CD14-positive monocyte (primary cell): ENCODE measurements around the gene LRRC59. TPM values are rescaled to one million over a fixed set of nuclear protein-coding genes. Genes with fewer than 3 reads are reported as not detected.

ENCODE experiments used
- DNase-seq, 3 donors: peaks; one replicate each; pipeline ENCODE4 v3.0.0-alpha.2; 2011 to 2022
- H2AFZ ChIP-seq: 2 replicates; pipeline ENCODE4 v1.6.0; 2012; ENCODE audit warnings: mild to moderate bottlenecking, low read depth, low read length, inconsistent platforms; ENCODE audit not compliant: insufficient read depth, poor library complexity, severe bottlenecking
- H3K27ac ChIP-seq, 2 donors: 1 replicate in 1 of 2; 2 replicates in 1 of 2; pipeline ENCODE4 v1.5.1; 2012 to 2013; ENCODE audit warnings: low read length in 2 of 2, control low read depth in 1 of 2, inconsistent platforms in 1 of 2, low read depth in 1 of 2, mild to moderate bottlenecking in 1 of 2
- H3K27me3 ChIP-seq, 2 donors: one replicate each; pipeline versions ENCODE4 v1.6.0 to v1.6.1; 2011 to 2013; ENCODE audit warnings: low read length in 2 of 2; ENCODE audit not compliant: control insufficient read depth in 2 of 2, insufficient read depth in 2 of 2
- H3K36me3 ChIP-seq, 2 donors: replicated peaks in 1 of 2; 1 replicate in 1 of 2; 2 replicates in 1 of 2; pipeline versions ENCODE4 v1.5.1 to v1.6.1; 2012 to 2013; ENCODE audit warnings: low read length in 2 of 2, control low read depth in 1 of 2, inconsistent platforms in 1 of 2, mild to moderate bottlenecking in 1 of 2; ENCODE audit not compliant: insufficient read depth in 2 of 2, control insufficient read depth in 1 of 2
- H3K4me1 ChIP-seq, 2 donors: 1 replicate in 1 of 2; 2 replicates in 1 of 2; pipeline versions ENCODE4 v1.5.1 to v1.6.1; 2012 to 2013; ENCODE audit warnings: low read length in 2 of 2, control low read depth in 1 of 2, inconsistent platforms in 1 of 2, mild to moderate bottlenecking in 1 of 2, moderate library complexity in 1 of 2; ENCODE audit not compliant: insufficient read depth in 2 of 2, control insufficient read depth in 1 of 2
- H3K4me2 ChIP-seq: replicated peaks from 2 replicates; pipeline ENCODE3; 2012; ENCODE audit warnings: low read length, moderate library complexity, mild to moderate bottlenecking; ENCODE audit not compliant: poor library complexity, severe bottlenecking; ENCODE audit errors: extremely low read depth
- H3K4me3 ChIP-seq, 3 experiments: fragments of 200-600 bp in 1 of 3; sonication (generic) in 1 of 3; replicated peaks in 1 of 3; 1 replicate in 2 of 3; 2 replicates in 1 of 3; pipeline ENCODE4 v1.5.1; 2011 to 2013; ENCODE audit warnings: low read length in 3 of 3, mild to moderate bottlenecking in 3 of 3, control low read depth in 2 of 3, low read depth in 2 of 3, inconsistent platforms in 1 of 3, moderate library complexity in 1 of 3
- H3K79me2 ChIP-seq: 2 replicates; pipeline ENCODE4 v1.6.0; 2012; ENCODE audit warnings: mild to moderate bottlenecking, control low read depth, inconsistent platforms, low read length, moderate library complexity; ENCODE audit not compliant: insufficient read depth
- H3K9ac ChIP-seq: 2 replicates; pipeline ENCODE4 v1.6.0; 2017; ENCODE audit warnings: low read length, mild to moderate bottlenecking; ENCODE audit not compliant: insufficient read depth, poor library complexity, severe bottlenecking
- H3K9me3 ChIP-seq, 2 donors: replicated peaks in 1 of 2; 1 replicate in 1 of 2; 2 replicates in 1 of 2; pipeline versions ENCODE4 v1.5.1 to v1.6.1; 2012 to 2013; ENCODE audit warnings: low read length in 2 of 2, control low read depth in 1 of 2; ENCODE audit not compliant: control insufficient read depth in 1 of 2, insufficient read depth in 1 of 2
- H4K20me1 ChIP-seq: 2 replicates; pipeline ENCODE4 v1.6.0; 2012; ENCODE audit warnings: mild to moderate bottlenecking, low read length, control low read depth, moderate library complexity; ENCODE audit not compliant: insufficient read depth
- H3K27ac Mint-ChIP-seq, 7 donors: one replicate each; pipeline ENCODE4 v1.8.0; 2020; ENCODE audit warnings: mild to moderate bottlenecking in 7 of 7, mixed read lengths in 7 of 7, moderate library complexity in 6 of 7, inconsistent platforms in 2 of 7
- H3K27me3 Mint-ChIP-seq, 3 donors: one replicate each; pipeline ENCODE4 v1.8.0; 2021 to 2022; ENCODE audit warnings: low read depth in 3 of 3, mild to moderate bottlenecking in 3 of 3, mixed read lengths in 3 of 3, moderate library complexity in 3 of 3, inconsistent platforms in 1 of 3
- H3K36me3 Mint-ChIP-seq, 2 donors: one replicate each; pipeline ENCODE4 v1.8.0; 2020; ENCODE audit warnings: mixed read lengths in 2 of 2, inconsistent platforms in 1 of 2, mild to moderate bottlenecking in 1 of 2
- H3K4me1 Mint-ChIP-seq: one replicate; pipeline ENCODE4 v1.8.0; 2020; ENCODE audit warnings: mild to moderate bottlenecking, mixed read lengths
- H3K4me3 Mint-ChIP-seq, 2 donors: one replicate each; pipeline ENCODE4 v1.8.0; 2020; ENCODE audit warnings: mild to moderate bottlenecking in 2 of 2, mixed read lengths in 2 of 2, moderate library complexity in 1 of 2
- H3K9me3 Mint-ChIP-seq, 7 donors: one replicate each; pipeline ENCODE4 v1.8.0; 2020 to 2022; ENCODE audit warnings: mixed read lengths in 7 of 7, mild to moderate bottlenecking in 6 of 7, moderate library complexity in 6 of 7, inconsistent platforms in 2 of 7
- CTCF ChIP-seq: fragments of 200-600 bp; IDR thresholded peaks from one replicate; pipeline ENCODE4 v1.8.0; 2022; ENCODE audit warnings: antibody characterized with exemption, mild to moderate bottlenecking
- WGBS: methylation state at CpG from one replicate; pipeline ENCODE4 v1.1.5; 2013; ENCODE audit warnings: missing lambda C conversion rate; ENCODE audit not compliant: insufficient coverage; 5-methylcytosine and 5-hydroxymethylcytosine counted together
- intact Hi-C, 2 donors: fragments of 100-400 bp; cut with micrococcal nuclease; formaldehyde crosslinking; loops; one replicate each; pipeline versions ENCODE4 v1.15.0 to v1.15.1; 2023
- polyA plus RNA-seq, 3 donors: library from polyadenylated mRNA; depleted of rRNA in 1 of 3; unstranded in 2 of 3; stranded (reverse) in 1 of 3; fragments of 300-500 nt in 2 of 3; fragments of >200 nt in 1 of 3; fragmentation: Illumina TruSeq in 2 of 3; gene quantifications; 1 replicate in 2 of 3; 2 replicates in 1 of 3; pipeline ENCODE4 v1.2.3, GENCODE V29; 2012 to 2021

Gene LRRC59
- polyA plus RNA-seq, 3 donors = 36.6 to 48.9 (median 45.7) TPM

- H3K36me3 ChIP-seq = peaks cover 50 to 64% of the 10 kb centered on the region in 2 donors
- peak overlapping the region in 1 of 2 donors; percentile 36 for H3K4me3 Mint-ChIP-seq
- no peak overlapping the region for H3K9ac ChIP-seq
Measured at GRCh38 chr17:50361561-50362480, 35.5 kb downstream of the LRRC59 start.

More at GRCh38 chr17:50361561-50362480, 35.5 kb downstream of the LRRC59 start:
- Mint-ChIP-seq H3K27ac (peak overlapping the region in 2 of 7 donors; percentile 2 to 42), H3K27me3 (no peaks in the 10 kb centered on the region), H3K9me3 (peaks cover 0 to 2% (median 0%) of the 10 kb centered on the region in 7 donors), H3K4me1 (peaks cover 10% of the 10 kb centered on the region), H3K36me3 (peaks cover 49 to 62% of the 10 kb centered on the region in 2 donors)
- 27% methylated on average over 3 of the region's 11 CpGs for WGBS
- no peak overlapping the region for H3K4me3 ChIP-seq
- no peak overlapping the region for H3K27ac ChIP-seq
- intact Hi-C loops = no loop called here
- peak; percentile 36 to 62 (median 60) for DNase-seq
- no peak overlapping the region for H2AFZ ChIP-seq
- H3K79me2 ChIP-seq = no peaks in the 10 kb centered on the region
- H3K27me3 ChIP-seq = no peaks in the 10 kb centered on the region
- peak; percentile 80 for TF ChIP-seq CTCF
- no peak overlapping the region for H3K4me2 ChIP-seq
- H4K20me1 ChIP-seq = peaks cover 6% of the 10 kb centered on the region
- no peaks in the 10 kb centered on the region for H3K9me3 ChIP-seq
- H3K4me1 ChIP-seq = peaks cover 4% of the 10 kb centered on the region in 2 donors
